ENCODE measurements around the gene MRGPRX2. TPM values are rescaled to one million over a fixed set of nuclear protein-coding genes. Genes with fewer than 3 reads are reported as not detected.

MRGPRX2 gene
- total RNA-seq, 4 donors from 2014 or later: 0.45 TPM; not detected in 3

GRCh38 chr11:19071255-19071654, 10.7 kb upstream of the MRGPRX2 start:
- TF ChIP-seq CTCF (IDR thresholded peaks at IDR 0.05) (peak; percentile 87 to 94), EP300 (IDR thresholded peaks at IDR 0.05) (no peak), POLR2A (IDR thresholded peaks at IDR 0.05) (no peak), POLR2AphosphoS5 (IDR thresholded peaks at IDR 0.05) (no peak)
- H3K27me3 ChIP-seq: no peaks in the 10 kb centered on the region
- no peak overlapping the region for H3K4me3 ChIP-seq
- no peaks in the 10 kb centered on the region for H3K36me3 ChIP-seq
- H3K9me3 ChIP-seq: no peaks in the 10 kb centered on the region
- H3K27ac ChIP-seq: no peak overlapping the region
- peak in 1 of 2 donors; percentile 78 for DNase-seq (ENCODE audit: low spot score in 2 of 2)
- peaks cover 9% of the 10 kb centered on the region for H3K4me1 ChIP-seq
- WGBS: 3% methylated on average over 11 of the region's 11 CpGs

GRCh38 chr11:19059833-19060232, 684 bp downstream of the MRGPRX2 start:
- H3K9me3 ChIP-seq: no peaks in the 10 kb centered on the region
- no peaks in the 10 kb centered on the region for H3K4me1 ChIP-seq
- WGBS: 61% methylated on average over 5 of the region's 5 CpGs
- peaks cover 1% of the 10 kb centered on the region for H3K27me3 ChIP-seq
- H3K4me3 ChIP-seq: no peak overlapping the region
- H3K27ac ChIP-seq: no peak overlapping the region
- TF ChIP-seq EP300 (IDR thresholded peaks at IDR 0.05): no peak
- TF ChIP-seq CTCF (IDR thresholded peaks at IDR 0.05): no peak
- no peak for TF ChIP-seq POLR2AphosphoS5 (IDR thresholded peaks at IDR 0.05)
- TF ChIP-seq POLR2A (IDR thresholded peaks at IDR 0.05): no peak
- no peaks in the 10 kb centered on the region for H3K36me3 ChIP-seq
- no peak for DNase-seq (ENCODE audit: low spot score in 2 of 2)

GRCh38 chr11:19055905-19056304, 4.6 kb downstream of the MRGPRX2 start:
- WGBS: 78% methylated on average over 17 of the region's 17 CpGs
- Histone ChIP-seq H3K9me3 (no peaks in the 10 kb centered on the region), H3K4me1 (no peaks in the 10 kb centered on the region), H3K36me3 (no peaks in the 10 kb centered on the region), H3K27me3 (no peaks in the 10 kb centered on the region), H3K27ac (no peak overlapping the region), H3K4me3 (no peak overlapping the region)
- TF ChIP-seq POLR2A (IDR thresholded peaks at IDR 0.05) (no peak), POLR2AphosphoS5 (IDR thresholded peaks at IDR 0.05) (no peak), EP300 (IDR thresholded peaks at IDR 0.05) (no peak), CTCF (IDR thresholded peaks at IDR 0.05) (no peak)
- no peak for DNase-seq (ENCODE audit: low spot score in 2 of 2)

GRCh38 chr11:19055016-19055415, 5.5 kb downstream of the MRGPRX2 start:
- no peak for DNase-seq (ENCODE audit: low spot score in 2 of 2)
- H3K27me3 ChIP-seq: no peaks in the 10 kb centered on the region
- 85% methylated on average over 3 of the region's 3 CpGs for WGBS
- no peaks in the 10 kb centered on the region for H3K4me1 ChIP-seq
- no peaks in the 10 kb centered on the region for H3K36me3 ChIP-seq
- H3K9me3 ChIP-seq: no peaks in the 10 kb centered on the region
- H3K27ac ChIP-seq: no peak overlapping the region
- no peak overlapping the region for H3K4me3 ChIP-seq
- no peak for TF ChIP-seq CTCF (IDR thresholded peaks at IDR 0.05)
- no peak for TF ChIP-seq POLR2AphosphoS5 (IDR thresholded peaks at IDR 0.05)
- TF ChIP-seq EP300 (IDR thresholded peaks at IDR 0.05): no peak
- no peak for TF ChIP-seq POLR2A (IDR thresholded peaks at IDR 0.05)

- Histone ChIP-seq H3K27me3 (no peaks in the 10 kb centered on the region), H3K36me3 (no peaks in the 10 kb centered on the region), H3K4me3 (no peak overlapping the region), H3K9me3 (no peaks in the 10 kb centered on the region), H3K4me1 (no peaks in the 10 kb centered on the region), H3K27ac (no peak overlapping the region)
- 61% methylated on average over 1 of the region's 1 CpG for WGBS
- DNase-seq (ENCODE audit: low spot score in 2 of 2): no peak
- TF ChIP-seq EP300 (IDR thresholded peaks at IDR 0.05): no peak
- TF ChIP-seq POLR2A (IDR thresholded peaks at IDR 0.05): no peak
- TF ChIP-seq CTCF (IDR thresholded peaks at IDR 0.05): no peak
- TF ChIP-seq POLR2AphosphoS5 (IDR thresholded peaks at IDR 0.05): no peak
These were observed 6.6 kb downstream of the MRGPRX2 start for GRCh38 chr11:19053909-19054308.

Measured in suprapubic skin (tissue), 4 donors.